HG03565 (cell line): ENCODE data around the gene BMF.

Experiments
- ATAC-seq: cut with Tn5 transposase; IDR thresholded peaks from one replicate; pipeline ENCODE4 v1.9.1; 2021; ENCODE audit warnings: mild to moderate bottlenecking, moderate library complexity; ENCODE audit not compliant: unreplicated experiment

Gene BMF

GRCh38 chr15:40050788-40051470 is 57.8 kb downstream of the BMF start:
- no peak for ATAC-seq

DNA sequence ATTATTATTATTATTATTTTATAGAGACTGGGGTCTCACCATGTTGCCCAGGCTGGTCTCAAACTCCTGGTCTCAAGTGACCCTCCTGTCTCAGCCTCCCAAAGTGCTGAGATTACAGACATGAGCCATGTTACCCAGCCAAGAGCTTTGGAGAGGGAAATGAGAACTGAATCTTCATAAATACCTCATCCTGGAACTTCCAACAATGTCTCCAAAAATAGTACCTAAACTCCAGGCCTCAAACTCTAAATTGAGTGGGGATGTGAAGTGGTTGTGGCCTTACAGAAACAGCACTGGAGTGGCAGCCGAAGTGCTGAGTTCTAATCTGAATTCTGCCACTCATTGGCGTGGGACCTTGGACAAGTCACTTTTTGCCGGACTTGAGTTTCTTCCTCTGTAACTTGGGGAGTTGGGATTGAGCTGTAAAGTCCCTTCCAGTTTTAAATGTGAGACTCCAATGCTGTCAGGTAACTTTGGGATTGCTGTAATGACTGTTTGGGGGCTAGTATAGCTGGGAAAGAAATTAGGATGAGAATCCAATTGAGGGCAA is 59.7 kb downstream of the BMF start:
- ATAC-seq: no peak

DNA sequence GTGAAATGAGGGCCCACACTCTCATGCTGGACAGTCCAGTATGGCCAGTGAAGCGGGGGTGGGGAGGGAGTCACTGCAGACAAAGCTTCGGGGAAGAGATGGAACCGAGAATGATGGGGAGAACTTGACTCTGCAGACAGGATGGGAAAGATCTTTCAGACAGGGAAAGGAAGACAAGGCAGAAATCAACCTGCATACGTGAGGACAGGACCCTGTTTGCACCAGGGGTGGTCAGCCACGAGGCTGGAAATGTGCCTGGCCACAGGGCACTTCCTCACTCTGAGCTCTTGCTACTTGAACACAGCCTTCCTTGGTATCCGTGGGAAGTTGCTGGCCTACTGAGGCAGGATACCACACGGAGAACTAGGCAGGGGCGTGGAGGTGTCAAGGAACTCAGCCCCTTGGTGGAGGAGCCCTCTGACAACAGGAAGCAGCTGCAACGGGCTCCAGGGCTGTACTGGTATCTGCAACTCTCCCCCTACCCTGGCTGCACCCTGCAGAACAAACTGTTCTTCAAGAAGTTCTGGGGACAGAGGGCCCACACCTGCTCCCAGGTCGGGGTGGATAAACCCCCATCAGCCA is 60.4 kb downstream of the BMF start:
- ATAC-seq: no peak

DNA sequence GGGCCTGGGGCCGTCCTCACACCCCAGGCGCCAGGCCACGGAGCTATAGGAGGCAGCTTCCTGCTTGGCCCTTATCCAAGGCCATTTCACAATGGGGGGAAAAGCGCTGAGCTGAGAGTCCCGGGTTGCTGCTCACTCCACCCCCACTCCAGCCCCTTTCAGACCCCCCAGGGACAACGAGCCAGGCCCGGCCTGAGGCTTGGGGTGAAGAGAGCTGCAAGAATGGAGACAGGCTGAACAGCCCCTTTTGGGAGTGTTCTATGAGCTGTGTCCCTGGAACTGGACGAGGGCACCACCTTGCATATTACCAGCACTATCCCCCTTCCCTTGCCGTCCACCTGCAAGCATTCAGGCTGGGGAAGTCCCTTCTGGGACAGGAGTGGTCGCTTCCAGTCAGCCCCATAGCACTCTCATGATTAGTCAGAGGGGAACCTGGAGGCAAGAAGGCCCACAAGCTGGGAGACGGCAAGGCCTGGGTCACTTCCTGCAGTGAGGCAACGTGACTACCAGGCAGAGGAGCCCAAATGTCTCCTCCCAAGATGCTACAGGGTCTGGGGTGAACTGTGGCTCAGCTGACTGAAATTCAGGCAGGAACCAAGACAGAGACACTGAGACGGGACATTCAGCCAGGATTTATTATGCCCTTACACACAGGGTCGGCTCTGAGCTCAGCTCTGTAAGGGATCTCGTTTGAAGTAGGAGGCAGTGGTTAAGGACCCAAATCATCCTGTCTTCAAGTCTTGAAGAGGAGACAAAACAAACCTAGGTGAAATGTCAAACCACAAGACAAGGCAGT is 61.1 kb downstream of the BMF start:
- ATAC-seq: peak; percentile 47

DNA sequence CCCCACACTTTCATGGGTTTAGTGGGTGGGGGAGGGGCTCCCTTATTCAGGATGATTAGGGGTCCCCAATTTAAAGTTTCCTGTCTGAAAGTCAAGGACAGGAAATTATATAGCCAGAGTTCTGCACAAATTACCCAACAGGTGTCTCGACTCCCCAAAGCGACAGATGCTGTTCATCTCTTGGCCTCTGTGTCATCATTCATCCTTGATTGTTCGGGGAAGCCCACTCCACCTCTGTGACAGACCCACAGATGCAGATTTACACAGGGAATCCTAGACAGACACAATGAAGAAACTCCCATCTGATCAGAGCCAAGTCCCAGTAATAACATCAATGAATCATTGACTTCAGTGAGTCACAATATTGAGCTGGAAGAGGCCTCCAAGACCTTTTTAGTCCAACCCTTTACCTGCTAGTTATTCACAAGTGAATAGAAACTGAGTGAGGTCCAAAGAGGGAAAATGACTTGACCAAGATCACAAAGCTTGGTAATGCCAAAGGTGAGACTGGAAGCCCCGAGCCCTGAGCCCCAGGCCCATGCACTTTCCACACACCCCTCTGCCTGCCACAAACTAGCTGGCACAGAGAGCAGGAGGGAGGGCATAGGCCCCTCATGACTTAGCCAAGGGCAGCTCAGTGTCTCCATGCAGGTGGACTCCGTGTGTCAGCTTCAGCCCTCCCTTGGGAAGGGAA is 61.8 kb downstream of the BMF start:
- no peak for ATAC-seq

GRCh38 chr15:40045572-40046217 is 63.0 kb downstream of the BMF start:
- ATAC-seq: no peak

- peak; percentile 59 for ATAC-seq
Observed at GRCh38 chr15:40044717-40045571, 63.7 kb downstream of the BMF start.

DNA sequence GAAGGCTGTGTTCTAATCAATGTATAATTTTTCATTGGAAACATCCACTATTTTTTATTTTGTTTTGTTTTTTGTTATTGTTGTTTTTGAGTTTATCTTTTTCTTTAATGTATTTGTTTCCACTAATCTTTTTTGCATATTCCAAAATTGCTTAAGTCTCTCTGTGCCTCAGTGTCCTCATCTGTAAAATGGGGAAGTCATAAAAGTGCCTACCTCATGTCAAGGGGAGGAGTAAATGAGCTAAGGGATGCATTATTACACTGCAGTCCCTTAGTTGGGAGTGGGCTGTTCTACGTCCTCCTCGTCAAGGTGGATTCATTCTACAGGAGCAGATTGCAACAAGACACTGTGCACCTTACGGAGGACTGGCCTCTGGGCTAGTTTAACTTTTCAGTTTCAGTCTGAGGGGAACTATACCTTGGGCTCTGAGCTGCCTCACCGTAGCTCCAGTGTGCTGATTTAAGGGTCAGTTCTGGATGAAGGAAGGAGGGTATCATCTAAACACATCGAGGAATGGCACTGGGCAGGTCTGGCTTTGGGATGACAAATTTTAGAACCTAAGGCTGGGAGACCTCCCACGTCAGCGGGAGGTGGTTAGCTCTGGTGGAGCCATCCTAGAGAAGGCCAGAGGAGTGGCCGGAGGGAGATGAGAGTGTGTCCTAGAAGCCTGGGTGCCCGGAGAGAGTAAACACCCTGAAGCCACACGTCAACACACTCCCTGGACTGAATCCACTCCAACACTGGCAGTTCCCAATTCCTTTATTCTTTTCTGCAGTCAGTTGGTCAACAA is 64.6 kb downstream of the BMF start:
- no peak for ATAC-seq

DNA sequence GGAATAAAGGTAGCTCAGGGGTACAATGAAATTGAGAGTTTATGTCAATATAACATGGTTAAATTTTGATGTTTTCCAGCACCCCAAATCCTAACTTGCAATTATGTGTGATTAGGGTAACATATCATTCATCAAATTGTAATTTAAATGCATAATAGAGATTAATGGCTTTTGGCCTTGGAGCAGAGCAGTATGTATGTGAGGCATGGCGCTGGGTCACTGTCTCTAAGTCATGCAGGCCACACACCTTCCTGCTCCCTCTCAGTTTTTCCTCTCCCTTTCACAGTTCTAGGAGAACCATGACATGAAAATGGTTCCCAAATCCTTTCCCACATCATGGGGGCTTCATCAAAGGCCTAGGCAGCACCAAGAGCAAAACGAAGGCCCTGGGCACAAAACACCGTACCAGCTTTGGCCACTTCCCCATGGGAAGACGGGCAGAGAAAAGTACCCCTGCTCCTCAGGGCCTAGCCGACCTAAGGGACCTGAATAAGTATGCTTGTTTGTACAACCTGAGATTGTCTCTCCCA is 65.8 kb downstream of the BMF start:
- no peak for ATAC-seq

DNA sequence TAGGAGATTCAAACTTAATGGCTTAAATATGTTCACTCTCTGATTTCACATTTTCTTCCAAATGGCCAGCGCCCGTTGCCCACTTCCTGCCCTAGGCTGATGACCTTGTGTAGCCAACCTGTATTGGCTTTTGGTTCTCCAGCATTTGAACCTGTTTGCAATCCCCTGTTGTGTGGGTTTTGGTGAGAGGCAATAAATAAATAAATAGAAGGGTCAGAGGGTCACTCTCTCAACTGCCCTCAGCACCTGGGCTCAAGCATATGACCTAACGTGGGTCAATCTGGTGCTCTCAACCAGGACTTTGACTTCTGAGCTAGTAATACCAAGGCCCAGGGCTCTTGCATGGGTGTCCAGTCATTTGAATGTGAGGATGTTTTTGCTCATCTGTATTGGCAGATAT is 67.9 kb downstream of the BMF start:
- ATAC-seq: no peak

- ATAC-seq: no peak
Observed at GRCh38 chr15:40040293-40040635, 68.4 kb downstream of the BMF start.

DNA sequence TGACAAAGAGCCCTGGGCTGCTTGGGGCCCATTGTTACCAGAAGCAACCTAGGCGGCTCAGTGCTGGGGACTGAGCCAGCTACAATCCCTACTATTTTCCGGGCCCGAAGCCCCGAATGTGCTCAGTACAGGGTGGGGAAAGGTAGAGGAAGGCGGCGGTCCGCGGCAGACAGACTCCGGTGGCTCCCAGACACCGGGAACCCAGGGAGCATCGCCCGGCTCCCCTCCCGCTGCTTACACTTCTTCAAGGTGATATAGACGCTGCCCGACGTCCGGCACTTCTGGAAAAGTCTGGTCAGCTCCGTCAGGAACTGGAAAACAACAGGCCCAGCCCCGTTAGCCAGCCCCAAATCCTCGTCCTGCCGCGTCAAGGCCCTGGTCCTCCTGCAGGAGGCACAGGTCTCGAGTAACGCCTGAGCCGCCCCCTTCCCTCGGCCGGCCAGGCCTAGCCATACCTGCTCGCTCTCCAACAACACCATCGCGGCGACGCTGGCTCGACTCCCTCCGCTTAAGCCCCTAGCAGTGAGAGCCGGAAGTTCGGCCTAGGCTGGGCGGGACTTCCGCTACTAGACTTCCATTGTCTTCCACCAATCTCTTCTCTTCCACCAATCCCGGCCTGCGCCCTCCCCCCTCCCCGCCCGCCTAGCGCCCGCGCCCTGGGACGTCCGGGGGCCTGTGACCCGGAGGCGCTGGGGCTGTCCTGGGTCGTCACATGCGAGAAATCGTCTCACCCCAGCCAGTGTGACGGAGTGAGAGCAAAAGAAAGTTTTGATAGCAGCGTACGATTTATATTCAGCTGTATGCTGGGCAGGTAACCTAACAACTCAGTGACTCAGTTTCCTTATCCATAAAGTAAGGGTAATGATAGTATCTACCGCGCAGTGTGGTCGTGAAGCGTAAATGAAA is 69.8 kb downstream of the BMF start, which contains the start of gene SRP14:
TSS of gene SRP14 (minus strand) at position 544 of the 906 bp plus-strand sequence. CDS start at position 479, 65 bp downstream.
- peak; percentile 83 for ATAC-seq

DNA sequence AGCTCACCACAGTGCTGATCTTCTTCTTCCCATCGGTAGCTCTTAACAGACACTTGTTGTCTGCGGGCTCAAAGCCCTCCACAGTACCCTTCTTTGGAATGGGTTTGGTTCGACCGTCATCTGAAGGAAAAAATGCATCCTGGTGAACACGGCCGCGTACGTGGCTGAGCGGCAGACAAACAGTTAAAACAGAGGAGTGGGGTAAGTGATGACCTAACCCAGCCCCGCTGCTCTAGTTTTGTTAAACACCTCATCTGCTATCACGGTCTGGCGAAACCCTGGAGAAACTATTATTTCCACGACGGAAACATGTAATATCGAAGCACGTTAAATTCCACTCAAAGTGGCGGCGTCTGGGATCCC is 70.4 kb downstream of the BMF start:
- ATAC-seq: no peak
